Astrocyte of the cerebellum (primary cell): ENCODE data around the gene TMEM45A.

Experiments used
- DNase-seq: peaks from one replicate; pipeline ENCODE4 v3.0.0-alpha.2; 2011; ENCODE audit warnings: low read depth
- H3K4me3 ChIP-seq: 2 replicates; pipeline ENCODE4 v1.5.1; 2011; ENCODE audit warnings: mild to moderate bottlenecking, low read depth, low read length, moderate library complexity
- in situ Hi-C: cut with HindIII; loops from 2 replicates; pipeline ENCODE4 v1.10.0; 2017; ENCODE audit warnings: low sequenced_read_pairs
- TF ChIP-seq, protein P1 (sequence below): IDR thresholded peaks from 2 replicates; pipeline ENCODE4 v1.5.1; 2012; ENCODE audit warnings: low read length, low read depth, moderate library complexity, mild to moderate bottlenecking; ENCODE audit errors: missing control alignments

TMEM45A gene

DNA sequence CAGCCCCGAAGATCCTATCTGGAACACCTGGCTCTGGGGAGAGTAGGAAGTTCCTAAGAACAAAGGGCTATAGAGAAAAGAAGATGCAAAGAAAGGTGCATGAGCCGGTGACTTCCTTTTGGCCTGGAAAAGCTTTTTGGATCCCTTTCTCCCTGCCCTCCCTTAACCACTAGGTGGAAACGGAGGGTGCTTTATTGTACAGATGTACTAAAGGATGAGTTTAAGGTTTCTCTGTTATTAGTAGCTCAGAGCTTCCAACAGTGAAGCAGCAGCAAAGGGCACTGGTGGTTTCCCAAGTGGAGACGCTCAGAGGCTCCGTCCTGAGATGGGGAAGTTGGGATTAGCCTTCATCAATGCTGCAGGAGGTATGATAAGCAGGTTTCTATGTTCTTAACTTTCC lies 111.0 kb downstream of the TMEM45A start:
- in situ Hi-C loops = no loop called here
- H3K4me3 ChIP-seq = no peak overlapping the region
- peak; percentile 15 for DNase-seq

DNA sequence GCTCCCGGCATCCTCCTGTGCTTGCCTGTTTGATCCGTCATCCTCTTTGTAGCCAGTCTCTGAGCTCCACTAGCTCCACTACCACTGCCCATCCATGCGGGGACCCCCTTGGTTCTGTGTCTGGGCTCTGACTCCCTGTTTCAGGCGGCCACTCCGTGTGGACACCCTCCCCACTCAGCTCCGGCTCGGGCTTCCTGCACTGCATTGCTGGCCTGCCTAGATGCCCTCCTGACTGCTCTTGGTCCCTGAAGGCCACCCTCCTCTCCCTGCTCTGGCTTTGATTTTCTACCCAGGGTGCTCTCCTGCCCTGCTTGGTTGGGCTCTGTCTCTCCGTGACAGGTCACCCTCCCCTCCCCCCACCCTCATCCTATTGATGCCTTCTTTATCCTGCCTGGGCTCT lies 112.9 kb downstream of the TMEM45A start:
- in situ Hi-C loops = no loop called here
- TF ChIP-seq, protein P1, sequence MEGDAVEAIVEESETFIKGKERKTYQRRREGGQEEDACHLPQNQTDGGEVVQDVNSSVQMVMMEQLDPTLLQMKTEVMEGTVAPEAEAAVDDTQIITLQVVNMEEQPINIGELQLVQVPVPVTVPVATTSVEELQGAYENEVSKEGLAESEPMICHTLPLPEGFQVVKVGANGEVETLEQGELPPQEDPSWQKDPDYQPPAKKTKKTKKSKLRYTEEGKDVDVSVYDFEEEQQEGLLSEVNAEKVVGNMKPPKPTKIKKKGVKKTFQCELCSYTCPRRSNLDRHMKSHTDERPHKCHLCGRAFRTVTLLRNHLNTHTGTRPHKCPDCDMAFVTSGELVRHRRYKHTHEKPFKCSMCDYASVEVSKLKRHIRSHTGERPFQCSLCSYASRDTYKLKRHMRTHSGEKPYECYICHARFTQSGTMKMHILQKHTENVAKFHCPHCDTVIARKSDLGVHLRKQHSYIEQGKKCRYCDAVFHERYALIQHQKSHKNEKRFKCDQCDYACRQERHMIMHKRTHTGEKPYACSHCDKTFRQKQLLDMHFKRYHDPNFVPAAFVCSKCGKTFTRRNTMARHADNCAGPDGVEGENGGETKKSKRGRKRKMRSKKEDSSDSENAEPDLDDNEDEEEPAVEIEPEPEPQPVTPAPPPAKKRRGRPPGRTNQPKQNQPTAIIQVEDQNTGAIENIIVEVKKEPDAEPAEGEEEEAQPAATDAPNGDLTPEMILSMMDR = no peak
- no peak overlapping the region for H3K4me3 ChIP-seq
- no peak for DNase-seq

More for the DNA sequence above, 111.0 kb downstream of the TMEM45A start:
- TF ChIP-seq, protein P1 = peak; percentile 71

DNA sequence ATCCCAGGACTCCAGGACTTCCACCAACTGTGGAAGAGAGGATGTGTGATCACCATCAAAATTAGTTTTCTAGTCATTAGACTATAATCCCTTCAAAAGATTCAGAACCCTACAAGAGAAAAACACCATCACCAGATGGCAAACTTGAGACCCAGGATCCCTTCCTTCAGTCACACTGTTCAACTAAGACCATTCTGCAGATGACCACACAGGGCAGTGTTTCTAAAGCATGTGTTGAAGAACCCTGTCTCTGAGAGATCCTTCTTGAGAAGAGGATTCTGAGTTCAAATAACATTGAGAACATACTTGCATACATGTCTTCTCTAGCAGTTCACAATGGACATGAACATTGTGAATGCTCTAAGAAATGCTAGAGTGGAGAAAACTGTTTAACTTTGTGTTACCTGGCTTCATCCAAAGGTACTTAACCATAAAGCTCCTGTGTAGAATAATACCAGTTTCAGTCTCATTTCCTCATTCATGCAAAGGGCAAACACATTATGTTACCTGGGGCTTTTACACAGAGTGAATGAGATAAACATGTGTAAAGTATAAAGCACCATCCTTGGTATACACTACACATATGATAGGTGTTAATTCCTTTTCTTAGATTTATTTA lies 114.6 kb downstream of the TMEM45A start:
- H3K4me3 ChIP-seq = no peak overlapping the region
- no peak for DNase-seq
- in situ Hi-C loops = no loop called here
- TF ChIP-seq, protein P1 = peak; percentile 5

DNA sequence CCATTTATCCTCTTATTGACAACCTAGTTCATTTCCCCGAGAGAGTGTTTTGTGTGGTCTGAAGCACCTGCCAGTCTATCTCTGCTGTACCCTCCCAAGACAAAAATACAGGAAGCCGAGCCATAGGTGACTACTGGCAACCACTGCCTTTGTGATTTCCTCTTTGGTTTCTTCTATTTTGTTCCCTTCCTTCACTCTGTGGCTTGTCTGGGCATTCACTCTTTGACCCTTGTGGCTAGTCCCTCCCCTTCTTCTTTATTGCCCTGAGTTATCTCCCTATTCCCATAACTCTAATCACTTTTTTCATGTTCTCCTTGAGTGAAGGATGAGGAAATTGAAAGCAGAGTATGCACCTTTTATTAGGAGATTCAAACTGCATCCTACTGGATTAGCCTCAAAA lies 116.9 kb downstream of the TMEM45A start, which contains the start of gene ADGRG7:
Gene ADGRG7, plus strand, starts transcription at position 297 of the 400 bp plus-strand sequence. CDS start 256 bp downstream, outside the sequence.
- TF ChIP-seq, protein P1 = no peak
- in situ Hi-C loops = no loop called here
- H3K4me3 ChIP-seq = no peak within 1 kb of the TSS

DNA sequence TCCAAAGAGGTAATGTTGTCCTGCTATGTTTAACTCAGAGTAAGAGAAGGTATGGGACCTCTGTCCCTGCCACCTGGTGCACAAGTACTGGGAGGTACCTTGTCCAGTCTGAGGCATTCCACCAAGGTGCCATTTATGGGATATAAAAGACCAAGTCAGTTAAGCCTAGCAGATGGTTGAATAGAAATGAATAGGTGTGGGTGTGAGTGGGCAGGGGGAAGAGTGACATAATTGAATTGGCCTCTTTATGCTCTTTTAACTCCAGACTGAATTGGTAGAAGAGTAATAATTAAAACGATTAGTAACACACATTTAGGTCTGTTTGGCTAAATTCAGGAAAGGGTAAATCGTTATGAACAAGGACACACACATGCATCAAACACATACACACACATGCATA lies 117.5 kb downstream of the TMEM45A start:
- no peak overlapping the region for H3K4me3 ChIP-seq
- no peak for DNase-seq
- in situ Hi-C loops = no loop called here
- TF ChIP-seq, protein P1 = no peak

More for the DNA sequence above, 116.9 kb downstream of the TMEM45A start, which contains the start of gene ADGRG7:
- DNase-seq = no peak

DNA sequence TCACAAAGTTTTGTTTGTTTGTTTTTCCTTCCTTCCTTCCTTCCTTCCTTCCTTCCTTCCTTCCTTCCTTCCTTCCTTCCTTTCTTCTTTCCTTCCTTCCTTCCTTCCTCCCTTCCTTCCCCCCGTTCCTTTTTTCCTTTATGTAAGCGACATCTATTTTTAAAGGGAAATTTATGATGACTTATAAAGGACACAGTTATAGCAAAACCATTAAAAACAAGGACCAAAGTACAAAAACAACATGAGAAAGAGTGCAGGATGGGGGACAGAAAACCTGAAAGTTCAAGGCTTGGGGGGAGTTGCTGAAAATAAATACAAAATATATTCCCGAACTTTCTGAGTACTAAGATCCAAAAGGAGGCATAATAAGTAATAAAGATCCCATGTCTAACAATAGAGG lies 118.8 kb downstream of the TMEM45A start:
- TF ChIP-seq, protein P1 = no peak
- in situ Hi-C loops = no loop called here
- no peak for DNase-seq
- no peak overlapping the region for H3K4me3 ChIP-seq
